Mucosa of rectum (tissue), 2 donors: ENCODE results near the gene LDLRAD1.
"Not testable (repeated sequence)": the region's sequence is repeated elsewhere in the genome, so short reads cannot be mapped to it uniquely, and the experiment has no call there.

ENCODE experiments used
- H3K27ac ChIP-seq, 2 donors: one replicate each; pipeline ENCODE4 v1.7.0; 2013; ENCODE audit warnings: inconsistent platforms in 2 of 2, low read depth in 2 of 2, low read length in 2 of 2
- H3K27me3 ChIP-seq, 2 donors: one replicate each; pipeline ENCODE4 v1.7.0; 2013; ENCODE audit warnings: low read length in 2 of 2; ENCODE audit not compliant: control insufficient read depth in 2 of 2, insufficient read depth in 2 of 2
- H3K36me3 ChIP-seq, 2 donors: one replicate each; pipeline ENCODE4 v1.7.0; 2013; ENCODE audit warnings: low read length in 2 of 2; ENCODE audit not compliant: control insufficient read depth in 2 of 2, insufficient read depth in 2 of 2
- H3K4me1 ChIP-seq, 2 donors: one replicate each; pipeline ENCODE4 v1.7.0; 2013; ENCODE audit warnings: low read length in 2 of 2, mild to moderate bottlenecking in 1 of 2; ENCODE audit not compliant: control insufficient read depth in 2 of 2, insufficient read depth in 2 of 2
- H3K4me3 ChIP-seq, 2 donors: one replicate each; pipeline ENCODE4 v1.7.0; 2013; ENCODE audit warnings: low read length in 2 of 2
- H3K9ac ChIP-seq, 2 donors: one replicate each; pipeline ENCODE4 v1.7.0; 2013; ENCODE audit warnings: low read length in 2 of 2, low read depth in 1 of 2, mild to moderate bottlenecking in 1 of 2
- H3K9me3 ChIP-seq, 2 donors: one replicate each; pipeline ENCODE4 v1.7.0; 2013; ENCODE audit warnings: low read length in 2 of 2; ENCODE audit not compliant: control insufficient read depth in 2 of 2
- donor health status: healthy.
- donor health status: Normal muscosa, but diverticular disease.

Gene LDLRAD1

DNA sequence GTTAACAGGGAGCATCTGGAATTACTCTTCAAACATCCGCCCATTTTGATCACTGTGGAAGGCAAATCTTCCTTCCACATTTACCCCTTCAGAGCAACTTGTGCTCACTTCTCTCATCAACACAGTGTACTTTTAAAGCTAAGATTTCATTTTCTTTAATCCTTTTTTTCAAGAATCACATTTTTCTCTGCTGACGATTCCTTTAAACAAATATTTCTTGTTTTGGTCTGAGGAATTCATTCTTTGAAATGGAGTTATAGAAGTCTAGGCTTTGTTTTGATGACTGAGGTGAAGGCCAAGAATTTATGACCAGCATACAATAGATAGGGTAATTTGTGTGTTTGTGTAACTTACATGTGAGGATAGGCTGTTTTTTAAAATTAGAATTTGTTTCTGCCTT, 46.3 kb downstream of the LDLRAD1 start:
- Histone ChIP-seq H3K27me3 (no peaks in the 10 kb centered on the region), H3K36me3 (peaks cover 8 to 18% of the 10 kb centered on the region in 2 donors), H3K27ac (no peak overlapping the region)

DNA sequence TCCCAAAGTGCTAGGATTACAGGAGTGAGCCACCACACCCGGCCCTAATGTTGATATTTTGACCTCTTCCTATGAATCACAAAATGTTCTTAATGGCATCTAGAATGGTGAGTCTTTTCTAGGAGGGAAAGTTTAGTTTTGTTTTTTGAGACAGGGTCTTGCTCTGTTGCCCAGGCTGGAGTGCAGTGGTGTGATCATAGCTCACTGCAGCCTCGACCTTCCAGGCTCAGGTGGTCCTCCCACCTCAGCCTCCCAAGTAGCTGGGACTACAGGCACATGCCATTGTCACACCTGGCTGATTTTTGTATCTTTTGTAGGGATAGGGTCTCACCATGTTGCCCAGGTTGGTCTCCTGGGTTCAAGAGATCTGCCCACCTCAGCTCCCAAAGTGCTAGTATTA, 48.7 kb downstream of the LDLRAD1 start:
- H3K4me1 ChIP-seq, H3K9ac ChIP-seq, H3K9me3 ChIP-seq, H3K27me3 ChIP-seq, H3K27ac ChIP-seq, H3K4me3 ChIP-seq: not testable (repeated sequence)
- peaks cover 8 to 25% of the 10 kb centered on the region in 2 donors for H3K36me3 ChIP-seq

More for the DNA sequence above, 46.3 kb downstream of the LDLRAD1 start:
- Histone ChIP-seq H3K9ac (no peak overlapping the region), H3K9me3 (no peaks in the 10 kb centered on the region), H3K4me3 (no peak overlapping the region), H3K4me1 (no peaks in the 10 kb centered on the region)

DNA sequence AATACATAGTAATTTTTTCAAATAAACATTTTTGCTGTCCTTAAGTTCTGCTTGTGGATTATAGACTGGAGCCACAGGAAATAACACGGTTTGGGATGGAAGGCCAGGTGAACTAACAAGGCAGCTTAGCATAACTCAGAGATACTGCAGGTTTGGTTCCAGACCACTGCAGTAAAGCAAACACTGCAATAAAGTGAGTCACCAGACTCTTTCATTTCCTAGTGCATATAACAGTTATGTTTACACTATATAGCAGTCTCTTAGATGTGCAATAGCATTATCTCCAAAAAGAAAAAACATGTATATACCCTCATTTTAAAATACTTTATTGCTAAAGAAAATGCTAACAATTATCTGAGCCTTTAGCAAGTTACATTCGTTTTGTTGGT, 49.9 kb downstream of the LDLRAD1 start:
- Histone ChIP-seq H3K27ac (no peak overlapping the region), H3K36me3 (peaks cover 12 to 28% of the 10 kb centered on the region in 2 donors), H3K27me3 (no peaks in the 10 kb centered on the region), H3K9me3 (no peaks in the 10 kb centered on the region), H3K9ac (no peak overlapping the region), H3K4me3 (no peak overlapping the region), H3K4me1 (no peaks in the 10 kb centered on the region)

DNA sequence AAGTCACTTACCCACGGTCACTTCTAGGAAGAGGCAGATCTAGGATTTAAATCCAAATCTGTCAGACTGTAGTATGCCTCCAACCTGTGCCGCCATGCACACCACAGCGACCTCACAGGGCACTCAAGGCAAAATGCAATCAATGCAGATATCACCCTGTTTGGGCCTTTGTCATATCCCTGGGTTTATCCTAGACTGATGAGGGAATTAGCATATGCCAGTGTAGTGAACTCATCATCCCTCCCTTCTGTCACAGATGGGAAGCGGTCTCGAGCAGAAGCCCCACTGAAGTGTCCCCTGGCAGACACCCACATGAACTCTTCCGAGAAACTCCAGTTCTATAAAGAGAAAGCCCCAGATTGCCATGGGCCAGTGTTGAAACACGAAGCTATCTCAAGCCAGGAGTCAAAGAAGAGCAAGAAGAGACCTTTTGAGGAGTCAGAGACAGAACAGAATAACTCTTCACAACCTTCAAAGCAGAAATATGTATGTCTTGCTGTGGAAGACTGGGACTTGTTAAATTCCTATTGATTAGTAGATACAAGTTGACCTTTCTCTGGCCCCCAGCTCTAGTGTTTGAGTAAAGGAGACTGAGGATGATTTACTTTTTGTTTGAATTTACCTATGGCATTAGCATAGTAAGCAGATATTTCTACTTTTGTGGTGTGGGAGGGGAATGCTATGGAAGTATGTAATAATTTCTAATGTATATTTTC, 50.4 kb downstream of the LDLRAD1 start:
- H3K4me1 ChIP-seq, result no peaks in the 10 kb centered on the region
- no peaks in the 10 kb centered on the region for H3K9me3 ChIP-seq
- H3K9ac ChIP-seq, result no peak overlapping the region
- peaks cover 13 to 33% of the 10 kb centered on the region in 2 donors for H3K36me3 ChIP-seq
- H3K27ac ChIP-seq, result no peak overlapping the region
- no peak overlapping the region for H3K4me3 ChIP-seq
- H3K27me3 ChIP-seq, result no peaks in the 10 kb centered on the region

DNA sequence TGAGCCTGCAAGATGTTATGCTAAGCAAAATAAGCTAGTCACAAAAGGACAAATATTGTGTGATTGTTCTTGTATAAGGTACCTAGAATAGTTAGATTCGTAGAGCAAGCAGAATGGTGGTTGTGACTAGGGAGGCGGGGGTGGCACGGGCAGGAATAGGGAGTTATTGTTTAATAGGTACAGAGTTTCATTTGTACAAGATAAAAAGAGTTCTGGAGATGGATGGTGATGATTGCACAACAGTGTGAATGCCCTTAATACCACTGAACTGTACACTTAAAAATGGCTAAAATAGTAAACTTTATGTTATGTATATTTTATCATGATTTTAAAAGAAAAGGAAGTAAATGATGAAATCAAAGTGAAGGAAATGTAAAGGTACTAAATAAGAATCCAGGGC, 51.2 kb downstream of the LDLRAD1 start:
- Histone ChIP-seq H3K27ac (no peak overlapping the region), H3K4me1 (no peaks in the 10 kb centered on the region), H3K9ac (no peak overlapping the region), H3K9me3 (no peaks in the 10 kb centered on the region), H3K27me3 (no peaks in the 10 kb centered on the region), H3K36me3 (peaks cover 17 to 41% of the 10 kb centered on the region in 2 donors), H3K4me3 (no peak overlapping the region)

DNA sequence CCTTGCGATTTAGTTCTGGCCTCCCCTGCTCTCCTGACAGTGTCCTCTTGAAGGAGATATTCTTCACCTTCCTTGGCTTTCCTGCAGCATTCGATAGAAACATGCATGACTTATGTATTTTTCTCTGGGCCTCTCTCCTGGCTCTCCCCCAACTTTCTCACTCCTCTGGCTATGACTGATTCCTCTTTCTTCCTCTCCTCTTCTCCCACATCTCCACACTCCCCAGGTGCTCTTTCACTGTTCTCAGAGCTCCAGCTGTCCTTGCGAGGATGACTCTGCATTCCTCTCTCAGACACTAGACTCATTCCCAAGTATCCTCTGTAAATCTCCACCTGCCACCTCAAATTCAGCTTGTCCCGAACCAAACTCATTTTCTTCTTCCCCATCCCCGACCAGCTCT, 53.9 kb downstream of the LDLRAD1 start:
- Histone ChIP-seq H3K4me3 (no peak overlapping the region), H3K27ac (no peak overlapping the region), H3K27me3 (no peaks in the 10 kb centered on the region), H3K36me3 (peaks cover 26 to 45% of the 10 kb centered on the region in 2 donors), H3K4me1 (no peaks in the 10 kb centered on the region), H3K9ac (no peak overlapping the region), H3K9me3 (no peaks in the 10 kb centered on the region)

DNA sequence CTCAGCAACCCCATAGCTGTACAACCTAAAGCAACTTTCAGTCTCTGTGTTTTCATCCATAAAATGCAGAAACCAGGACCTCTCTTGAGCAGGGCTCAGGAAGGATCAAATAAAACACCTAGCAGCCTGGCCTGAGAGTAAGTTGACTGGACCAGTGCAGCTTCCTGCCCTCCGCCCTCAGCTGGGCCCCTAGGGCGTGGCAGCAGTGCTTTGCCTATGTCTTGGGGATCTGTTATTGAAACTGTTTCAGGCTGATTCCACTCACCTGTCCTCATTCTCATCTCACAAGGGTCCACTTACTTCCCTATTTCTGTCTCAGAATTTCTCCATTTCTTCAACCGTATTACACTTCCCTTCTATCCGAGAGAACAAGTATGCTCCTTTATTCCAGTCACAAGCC, 54.5 kb downstream of the LDLRAD1 start:
- no peak overlapping the region for H3K9ac ChIP-seq
- H3K4me1 ChIP-seq, result no peaks in the 10 kb centered on the region
- H3K9me3 ChIP-seq, result no peaks in the 10 kb centered on the region
- no peak overlapping the region for H3K27ac ChIP-seq
- H3K27me3 ChIP-seq, result no peaks in the 10 kb centered on the region
- no peak overlapping the region for H3K4me3 ChIP-seq
- H3K36me3 ChIP-seq, result peaks cover 23 to 45% of the 10 kb centered on the region in 2 donors

DNA sequence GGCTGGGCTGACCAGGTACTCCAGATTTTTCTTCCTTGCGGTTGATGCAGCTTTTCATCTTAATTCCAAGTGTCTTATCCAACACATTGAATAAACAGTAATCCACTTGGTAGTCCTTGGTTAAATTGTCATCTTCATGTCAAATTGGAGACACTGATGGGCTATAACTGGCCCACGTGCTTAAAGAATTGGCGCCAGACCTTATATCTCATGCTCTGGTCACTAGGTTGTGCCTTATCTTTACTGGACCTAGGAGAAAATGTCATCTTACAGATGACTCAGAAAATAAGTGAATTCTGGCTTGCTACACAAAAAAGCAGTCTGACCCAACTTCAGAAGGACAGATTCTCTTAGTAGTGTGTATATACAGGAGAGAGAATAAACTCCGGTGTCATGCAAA, 55.6 kb downstream of the LDLRAD1 start:
- Histone ChIP-seq H3K4me1 (no peaks in the 10 kb centered on the region), H3K27ac (no peak overlapping the region), H3K27me3 (no peaks in the 10 kb centered on the region), H3K36me3 (peaks cover 22 to 37% of the 10 kb centered on the region in 2 donors), H3K9me3 (no peaks in the 10 kb centered on the region), H3K4me3 (no peak overlapping the region), H3K9ac (no peak overlapping the region)

DNA sequence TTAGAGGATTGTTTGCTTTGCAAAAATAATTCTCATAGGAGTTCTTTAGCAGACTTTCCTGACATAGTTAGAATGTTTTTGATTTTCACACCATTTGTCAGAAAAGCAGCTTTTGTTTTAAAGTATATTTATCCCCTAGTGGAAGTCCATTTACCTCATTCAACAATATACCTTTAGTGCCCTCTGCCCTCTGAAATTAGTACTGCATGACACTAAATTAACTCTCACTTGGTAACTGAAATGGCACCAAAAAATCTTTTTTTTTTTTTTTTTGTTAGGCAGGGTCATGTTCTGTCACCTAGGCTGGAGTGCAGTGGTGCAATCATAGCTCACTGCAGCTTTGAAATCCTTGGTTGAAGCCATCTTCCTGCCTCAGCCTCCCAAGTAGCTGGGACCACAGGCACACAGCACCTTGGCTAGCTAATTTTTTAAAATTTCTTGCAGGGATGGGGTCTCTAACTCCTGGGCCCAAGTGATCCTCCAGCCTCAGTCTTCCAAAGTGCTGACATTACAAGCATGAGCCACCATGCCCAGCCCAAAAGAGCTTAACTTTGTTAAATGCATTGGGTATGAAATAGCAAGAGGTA, 58.2 kb downstream of the LDLRAD1 start:
- Histone ChIP-seq H3K4me3 (no peak overlapping the region), H3K27me3 (no peaks in the 10 kb centered on the region), H3K36me3 (peaks cover 20 to 24% of the 10 kb centered on the region in 2 donors), H3K9me3 (no peaks in the 10 kb centered on the region), H3K4me1 (peaks cover 7 to 12% of the 10 kb centered on the region in 2 donors), H3K9ac (no peak overlapping the region), H3K27ac (no peak overlapping the region)
